ENCODE measurements around the gene AUTS2. TPM values are rescaled to one million over a fixed set of nuclear protein-coding genes. Genes with fewer than 3 reads are reported as not detected.

AUTS2 gene
- polyA plus RNA-seq, 1 experiment, result 0.54 TPM

- Histone ChIP-seq H3K4me3 (ENCODE audit: low read depth, low read length) (no peak overlapping the region), H3K36me3 (ENCODE audit: control insufficient read depth, insufficient read depth, low read length) (no peaks in the 10 kb centered on the region), H3K27me3 (ENCODE audit: control insufficient read depth, insufficient read depth, low read length) (no peaks in the 10 kb centered on the region)
- POLR2A ChIA-PET, result no interaction called here
- TF ChIP-seq CTCF (IDR thresholded peaks at IDR 0.05; ENCODE audit: insufficient read depth, low read depth, low read length), result no peak
- CTCF ChIA-PET, result no interaction called here
- DNase-seq (ENCODE audit: low read depth), result no peak
Observed at GRCh38 chr7:69878015-69878414, 279.7 kb downstream of the AUTS2 start.

DNA sequence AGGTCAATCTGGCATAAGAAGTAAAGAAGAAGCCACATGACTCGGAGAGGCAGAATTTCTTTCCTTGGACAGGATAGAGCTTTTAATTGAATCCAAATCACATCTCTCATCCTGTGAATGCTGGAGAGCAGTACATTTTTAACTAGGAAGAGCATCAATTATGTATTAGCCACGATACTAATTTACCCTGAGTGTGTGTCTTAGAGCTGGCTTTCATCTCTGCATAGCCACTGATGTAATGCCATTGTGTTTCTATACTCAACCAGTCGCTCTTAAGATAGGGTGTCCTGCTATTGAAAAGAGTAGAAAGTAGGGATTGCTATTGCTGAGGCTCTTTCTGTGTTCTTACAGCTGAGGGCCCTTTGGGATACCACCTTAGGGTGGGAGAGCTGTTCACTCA, 280.3 kb downstream of the AUTS2 start:
- ChIA-PET POLR2A (no interaction called here), CTCF (no interaction called here)
- no peak overlapping the region for H3K4me3 ChIP-seq (ENCODE audit: low read depth, low read length)
- H3K36me3 ChIP-seq (ENCODE audit: control insufficient read depth, insufficient read depth, low read length), result no peaks in the 10 kb centered on the region
- H3K27me3 ChIP-seq (ENCODE audit: control insufficient read depth, insufficient read depth, low read length), result no peaks in the 10 kb centered on the region
- no peak for DNase-seq (ENCODE audit: low read depth)
- no peak for TF ChIP-seq CTCF (IDR thresholded peaks at IDR 0.05; ENCODE audit: insufficient read depth, low read depth, low read length)

- DNase-seq (ENCODE audit: low read depth), result no peak
- H3K4me3 ChIP-seq (ENCODE audit: low read depth, low read length), result no peak overlapping the region
- ChIA-PET CTCF (no interaction called here), POLR2A (no interaction called here)
- no peaks in the 10 kb centered on the region for H3K36me3 ChIP-seq (ENCODE audit: control insufficient read depth, insufficient read depth, low read length)
- TF ChIP-seq CTCF (IDR thresholded peaks at IDR 0.05; ENCODE audit: insufficient read depth, low read depth, low read length), result no peak
- no peaks in the 10 kb centered on the region for H3K27me3 ChIP-seq (ENCODE audit: control insufficient read depth, insufficient read depth, low read length)
Observed at GRCh38 chr7:69879989-69880388, 281.7 kb downstream of the AUTS2 start.

GRCh38 chr7:69880840-69881239, 282.6 kb downstream of the AUTS2 start:
- Histone ChIP-seq H3K4me3 (ENCODE audit: low read depth, low read length) (no peak overlapping the region), H3K36me3 (ENCODE audit: control insufficient read depth, insufficient read depth, low read length) (no peaks in the 10 kb centered on the region), H3K27me3 (ENCODE audit: control insufficient read depth, insufficient read depth, low read length) (no peaks in the 10 kb centered on the region)
- TF ChIP-seq CTCF (IDR thresholded peaks at IDR 0.05; ENCODE audit: insufficient read depth, low read depth, low read length), result no peak
- POLR2A ChIA-PET, result no interaction called here
- CTCF ChIA-PET, result no interaction called here
- DNase-seq (ENCODE audit: low read depth), result no peak

DNA sequence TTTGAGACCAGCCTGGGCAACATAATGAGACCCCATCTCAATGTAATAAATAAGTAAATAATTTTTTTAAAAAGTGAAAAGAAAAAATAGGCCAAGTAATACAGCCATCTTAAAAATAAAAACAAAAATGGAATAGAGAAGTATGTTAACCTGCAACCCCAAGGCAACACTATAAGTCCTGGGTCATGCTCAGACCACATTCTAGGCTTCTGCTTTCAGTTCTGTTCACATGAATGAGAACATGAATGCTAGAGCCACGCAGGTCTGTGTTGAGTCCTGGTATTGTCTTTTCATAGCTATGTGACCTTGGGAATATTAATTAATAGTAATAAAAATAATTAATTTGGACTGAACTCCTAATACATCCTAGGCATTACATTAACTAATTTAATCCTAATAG, 284.0 kb downstream of the AUTS2 start:
- POLR2A ChIA-PET, result no interaction called here
- CTCF ChIA-PET, result no interaction called here
- H3K4me3 ChIP-seq (ENCODE audit: low read depth, low read length), result no peak overlapping the region
- TF ChIP-seq CTCF (IDR thresholded peaks at IDR 0.05; ENCODE audit: insufficient read depth, low read depth, low read length), result no peak
- no peaks in the 10 kb centered on the region for H3K36me3 ChIP-seq (ENCODE audit: control insufficient read depth, insufficient read depth, low read length)
- DNase-seq (ENCODE audit: low read depth), result no peak
- no peaks in the 10 kb centered on the region for H3K27me3 ChIP-seq (ENCODE audit: control insufficient read depth, insufficient read depth, low read length)

All from BJ (cell line).